ENCODE data around the gene SMPD2. TPM values are rescaled to one million over a fixed set of nuclear protein-coding genes. Genes with fewer than 3 reads are reported as not detected.

SMPD2 gene
- total and polyA plus RNA-seq, 2 donors (not counting 1 experiment from before 2014, with no cell fraction given), result 35.7 to 43.9 TPM

GRCh38 chr6:109447087-109447486 lies 6.6 kb downstream of the SMPD2 start:
- Mint-ChIP-seq H3K27me3 (no peaks in the 10 kb centered on the region), H3K27ac (peak overlapping the region; percentile 6), H3K4me3 (no peak overlapping the region), H3K9me3 (ENCODE audit: insufficient read depth) (no peaks in the 10 kb centered on the region), H3K4me1 (peaks cover 66% of the 10 kb centered on the region)
- H3K27me3 ChIP-seq (replicated peaks in 1 of 4; ENCODE audit: control extremely low read depth in 1 of 4, control insufficient read depth in 3 of 4, insufficient read depth in 4 of 4, low read length in 3 of 4), result no peaks in the 10 kb centered on the region
- DNase-seq (no peak), ATAC-seq (ENCODE audit: low read depth) (no peak)
- H3K9ac ChIP-seq (ENCODE audit: low read length), result no peak overlapping the region
- H3K27ac ChIP-seq (ENCODE audit: low read length in 2 of 2), result no peak overlapping the region
- H3K4me2 ChIP-seq (replicated peaks; ENCODE audit: low read depth, low read length, poor library complexity, severe bottlenecking), result no peak overlapping the region
- H4K20me1 ChIP-seq (ENCODE audit: control insufficient read depth, insufficient read depth, low read length, poor library complexity, severe bottlenecking), result peaks cover 18% of the 10 kb centered on the region
- H3K79me2 ChIP-seq (ENCODE audit: control insufficient read depth, insufficient read depth, low read length), result peaks cover 19% of the 10 kb centered on the region
- H3K9me3 ChIP-seq (ENCODE audit: control extremely low read depth in 1 of 3, control insufficient read depth in 2 of 3, insufficient read depth in 1 of 3, low read length in 2 of 3), result no peaks in the 10 kb centered on the region
- peaks cover 0 to 64% of the 10 kb centered on the region in 2 experiments for H3K36me3 ChIP-seq (replicated peaks in 1 of 2; ENCODE audit: control extremely low read depth in 1 of 2, control insufficient read depth in 1 of 2, extremely low read depth in 1 of 2, insufficient read depth in 2 of 2, low read length in 1 of 2)
- POLR2A ChIA-PET, result interaction anchor here (1.3 kb wide), 1 partner anchor 9 kb away, joined by 7 read pairs; the partner anchor contains the start of gene MICAL1
- no peak overlapping the region for H2AFZ ChIP-seq (ENCODE audit: insufficient read depth, low read depth, low read length, poor library complexity, severe bottlenecking)
- peaks cover 54 to 61% of the 10 kb centered on the region in 2 donors for H3K4me1 ChIP-seq (ENCODE audit: control insufficient read depth in 2 of 2, insufficient read depth in 2 of 2, low read length in 2 of 2)
- CTCF ChIA-PET, result interaction anchor here (0.6 to 1.1 kb wide), 2 partner anchors 8 to 35 kb away, joined by 3 read pairs; partner anchors contain the start of gene MICAL1
- TF ChIP-seq EZH2 (IDR thresholded peaks at IDR 0.05; ENCODE audit: borderline replicate concordance, insufficient read depth, low read depth, low read length, poor library complexity, severe bottlenecking) (no peak), CTCF (IDR thresholded peaks at IDR 0.05) (no peak)
- no peak overlapping the region for H3K4me3 ChIP-seq (ENCODE audit: control extremely low read depth in 1 of 5, extremely low read depth in 1 of 5, insufficient read depth in 1 of 5, low read depth in 2 of 5, low read length in 4 of 5)
- WGBS (ENCODE audit: insufficient coverage), result 85% methylated on average over 8 of the region's 10 CpGs
- intact Hi-C loops (cut with micrococcal nuclease), result no loop called here

- WGBS (ENCODE audit: insufficient coverage), result 88% methylated on average over 2 of the region's 8 CpGs
- H3K4me3 Mint-ChIP-seq, result no peak overlapping the region
- CTCF ChIA-PET, result interaction anchor here (1.2 to 1.6 kb wide), 2 partner anchors 12 to 65 kb away, joined by 4 to 5 read pairs; no protein-coding TSS in a partner anchor
Measured at GRCh38 chr6:109447878-109448555, 7.5 kb downstream of the SMPD2 start.

More at GRCh38 chr6:109447878-109448555, 7.5 kb downstream of the SMPD2 start:
- peaks cover 0 to 63% of the 10 kb centered on the region in 2 experiments for H3K36me3 ChIP-seq (replicated peaks in 1 of 2; ENCODE audit: control extremely low read depth in 1 of 2, control insufficient read depth in 1 of 2, extremely low read depth in 1 of 2, insufficient read depth in 2 of 2, low read length in 1 of 2)
- Mint-ChIP-seq H3K27ac (peak overlapping the region; percentile 67), H3K9me3 (ENCODE audit: insufficient read depth) (no peaks in the 10 kb centered on the region), H3K4me1 (peaks cover 65% of the 10 kb centered on the region), H3K27me3 (no peaks in the 10 kb centered on the region)
- peak overlapping the region; percentile 17 for H3K4me2 ChIP-seq (replicated peaks; ENCODE audit: low read depth, low read length, poor library complexity, severe bottlenecking)
- H3K27ac ChIP-seq (ENCODE audit: low read length in 2 of 2), result peak overlapping the region; percentile 6 to 76
- peaks cover 28% of the 10 kb centered on the region for H3K79me2 ChIP-seq (ENCODE audit: control insufficient read depth, insufficient read depth, low read length)
- no peak overlapping the region for H3K9ac ChIP-seq (ENCODE audit: low read length)
- intact Hi-C loops (cut with micrococcal nuclease), result no loop called here
- H3K4me1 ChIP-seq (ENCODE audit: control insufficient read depth in 2 of 2, insufficient read depth in 2 of 2, low read length in 2 of 2), result peaks cover 55 to 61% of the 10 kb centered on the region in 2 donors
- TF ChIP-seq EZH2 (IDR thresholded peaks at IDR 0.05; ENCODE audit: borderline replicate concordance, insufficient read depth, low read depth, low read length, poor library complexity, severe bottlenecking) (no peak), CTCF (IDR thresholded peaks at IDR 0.05) (no peak)
- H2AFZ ChIP-seq (ENCODE audit: insufficient read depth, low read depth, low read length, poor library complexity, severe bottlenecking), result no peak overlapping the region
- no peaks in the 10 kb centered on the region for H3K9me3 ChIP-seq (ENCODE audit: control extremely low read depth in 1 of 3, control insufficient read depth in 2 of 3, insufficient read depth in 1 of 3, low read length in 2 of 3)
- ATAC-seq (ENCODE audit: low read depth) (peak; percentile 25), DNase-seq (peak; percentile 62)
- POLR2A ChIA-PET, result interaction anchor here (0.6 to 1.3 kb wide), 3 partner anchors 8 to 298 kb away, joined by 3 to 7 read pairs (median 5); partner anchors contain the start of gene MICAL1
- peaks cover 9% of the 10 kb centered on the region for H4K20me1 ChIP-seq (ENCODE audit: control insufficient read depth, insufficient read depth, low read length, poor library complexity, severe bottlenecking)
- no peak overlapping the region for H3K4me3 ChIP-seq (ENCODE audit: control extremely low read depth in 1 of 5, extremely low read depth in 1 of 5, insufficient read depth in 1 of 5, low read depth in 2 of 5, low read length in 4 of 5)
- H3K27me3 ChIP-seq (replicated peaks in 1 of 4; ENCODE audit: control extremely low read depth in 1 of 4, control insufficient read depth in 3 of 4, insufficient read depth in 4 of 4, low read length in 3 of 4), result no peaks in the 10 kb centered on the region
